Ovary (tissue), 9 donors: ENCODE results near the gene TBC1D5. TPM values are rescaled to one million over a fixed set of nuclear protein-coding genes. Genes with fewer than 3 reads are reported as not detected.

Experiments used
- DNase-seq, 5 donors: peaks; one replicate each; pipeline ENCODE4 v3.0.0-alpha.2; 2019 to 2020
- H3K27ac ChIP-seq, 2 donors: fragments of 200-600 bp; one replicate each; pipeline versions ENCODE4 v1.5.1 to v1.8.0; 2019 to 2022
- H3K27me3 ChIP-seq: fragments of 200-600 bp; one replicate; pipeline ENCODE4 v1.8.0; 2022
- H3K36me3 ChIP-seq: fragments of 200-600 bp; sonication (generic); one replicate; pipeline ENCODE4 v1.5.1; 2019
- H3K4me1 ChIP-seq: one replicate; pipeline ENCODE4 v1.8.1; 2013; ENCODE audit warnings: mild to moderate bottlenecking, moderate library complexity; ENCODE audit not compliant: insufficient read depth
- H3K4me3 ChIP-seq: fragments of 200-600 bp; sonication (generic); one replicate; pipeline ENCODE4 v1.5.1; 2017
- H3K9me3 ChIP-seq, 2 donors: fragments of 200-600 bp in 1 of 2; sonication (generic) in 1 of 2; one replicate each; pipeline versions ENCODE4 v1.5.1 to v1.8.1; 2013 to 2019; ENCODE audit warnings: mild to moderate bottlenecking in 1 of 2, moderate library complexity in 1 of 2
- EP300 ChIP-seq: sonication (generic); formaldehyde crosslinking; IDR thresholded peaks from one replicate; pipeline ENCODE4 v1.6.1; 2017; ENCODE audit warnings: antibody characterized with exemption
- POLR2A ChIP-seq: fragments of 450-650 bp; IDR thresholded peaks from one replicate; pipeline ENCODE4 v1.6.1; 2017; ENCODE audit warnings: antibody characterized with exemption, mild to moderate bottlenecking, moderate library complexity
- WGBS, 3 donors: extraction: QIAGEN DNeasy Blood & Tissue Kit in 1 of 3; methylation state at CpG; one replicate each; pipeline versions ENCODE4 v1.1.5 to v1.1.7; 2013 to 2017; 5-methylcytosine and 5-hydroxymethylcytosine counted together
- intact Hi-C, 4 donors: fragments of 100-400 bp; cut with DNase I; formaldehyde crosslinking; loops; one replicate each; pipeline versions ENCODE4 v1.11.0 to v1.15.1; 2022 to 2023
- polyA plus RNA-seq, 2 donors: library from polyadenylated mRNA; stranded (reverse); fragments of 200-250 nt in 1 of 2; fragments of 350-450 nt in 1 of 2; fragmentation: Illumina TruSeq in 1 of 2; extraction: RNeasy Lipid Tissue Mini Kit (QIAGEN cat#74804) in 1 of 2; gene quantifications; one replicate each; pipeline ENCODE4 v1.2.3, GENCODE V29; 2013 to 2014
- total RNA-seq, 7 donors: library from RNA; depleted of rRNA in 2 of 7; stranded (reverse); fragments of >200 nt in 2 of 7; fragmentation: NEBNext Ultra II Directional in 3 of 7; extraction: Animal tissue kit (Norgen Biotek cat#: 25700) in 3 of 7; gene quantifications; one replicate each; pipeline versions ENCODE4 v1.1.0 to v1.2.4, GENCODE V29; 2016 to 2023
- TF ChIP-seq, protein P1 (sequence below), 3 donors: fragments of 450-650 bp in 2 of 3; fragments of 200-600 bp in 1 of 3; IDR thresholded peaks; one replicate each; pipeline versions ENCODE4 v1.5.1 to v1.8.0; 2016 to 2022; ENCODE audit warnings: antibody characterized with exemption in 3 of 3, mild to moderate bottlenecking in 1 of 3
- donor health status: DM: no; HTN: no; CAD: no; lungs with moderate emphysema.
- donor health status: DM: no; HTN: no; CAD: no.
- donor health status: Bipolar disorder and iron deficiency.
- donor health status: DM: yes; HTN: yes; CAD: no.
- donor health status: DM: no; HTN: no; CAD: no.
- donor health status: DM: yes; HTN: yes; CAD: no.

Gene TBC1D5
- total and polyA plus RNA-seq, 9 donors, result 20.7 to 73.5 (median 61.0) TPM

DNA sequence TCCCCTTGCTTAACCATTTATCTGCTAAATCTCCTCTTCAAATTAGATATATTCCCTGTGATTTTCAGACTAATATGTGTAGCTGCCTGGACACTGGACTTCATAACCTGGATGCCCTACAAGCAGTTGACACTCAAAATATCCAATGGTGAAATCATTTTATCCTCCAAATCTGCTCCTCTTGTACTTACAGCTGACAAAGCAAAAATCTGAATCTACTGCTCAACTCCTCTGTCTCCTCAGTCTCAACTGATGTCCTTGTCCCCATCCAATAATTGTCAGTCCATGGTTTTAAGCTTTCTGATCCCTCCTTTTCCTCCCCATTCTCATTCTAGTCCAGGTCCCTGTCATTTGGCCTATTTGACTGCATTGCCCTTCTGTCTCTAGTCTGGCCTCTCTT is 411.8 kb downstream of the TBC1D5 start:
- H3K36me3 ChIP-seq, result no peaks in the 10 kb centered on the region
- TF ChIP-seq POLR2A, result no peak
- TF ChIP-seq, protein P1, sequence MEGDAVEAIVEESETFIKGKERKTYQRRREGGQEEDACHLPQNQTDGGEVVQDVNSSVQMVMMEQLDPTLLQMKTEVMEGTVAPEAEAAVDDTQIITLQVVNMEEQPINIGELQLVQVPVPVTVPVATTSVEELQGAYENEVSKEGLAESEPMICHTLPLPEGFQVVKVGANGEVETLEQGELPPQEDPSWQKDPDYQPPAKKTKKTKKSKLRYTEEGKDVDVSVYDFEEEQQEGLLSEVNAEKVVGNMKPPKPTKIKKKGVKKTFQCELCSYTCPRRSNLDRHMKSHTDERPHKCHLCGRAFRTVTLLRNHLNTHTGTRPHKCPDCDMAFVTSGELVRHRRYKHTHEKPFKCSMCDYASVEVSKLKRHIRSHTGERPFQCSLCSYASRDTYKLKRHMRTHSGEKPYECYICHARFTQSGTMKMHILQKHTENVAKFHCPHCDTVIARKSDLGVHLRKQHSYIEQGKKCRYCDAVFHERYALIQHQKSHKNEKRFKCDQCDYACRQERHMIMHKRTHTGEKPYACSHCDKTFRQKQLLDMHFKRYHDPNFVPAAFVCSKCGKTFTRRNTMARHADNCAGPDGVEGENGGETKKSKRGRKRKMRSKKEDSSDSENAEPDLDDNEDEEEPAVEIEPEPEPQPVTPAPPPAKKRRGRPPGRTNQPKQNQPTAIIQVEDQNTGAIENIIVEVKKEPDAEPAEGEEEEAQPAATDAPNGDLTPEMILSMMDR (IDR thresholded peaks at IDR 0.05), result no peak
- no peak for TF ChIP-seq EP300
- intact Hi-C loops, result no loop called here

GRCh38 chr3:17329927-17330326 is 412.5 kb downstream of the TBC1D5 start:
- Histone ChIP-seq H3K27ac (no peak overlapping the region), H3K36me3 (no peaks in the 10 kb centered on the region), H3K27me3 (no peaks in the 10 kb centered on the region), H3K4me1 (no peaks in the 10 kb centered on the region), H3K4me3 (no peak overlapping the region), H3K9me3 (no peaks in the 10 kb centered on the region)
- intact Hi-C loops, result no loop called here
- TF ChIP-seq EP300, result no peak
- TF ChIP-seq POLR2A, result no peak
- TF ChIP-seq, protein P1 (IDR thresholded peaks at IDR 0.05), result no peak
- DNase-seq, result no peak
- 91 to 100% (median 97%) methylated on average over 1 of the region's 1 CpG for WGBS, 3 donors

More for the DNA sequence above, 411.8 kb downstream of the TBC1D5 start:
- Histone ChIP-seq H3K4me1 (no peaks in the 10 kb centered on the region), H3K9me3 (no peaks in the 10 kb centered on the region), H3K27ac (no peak overlapping the region), H3K27me3 (no peaks in the 10 kb centered on the region), H3K4me3 (no peak overlapping the region)
- DNase-seq, result no peak

DNA sequence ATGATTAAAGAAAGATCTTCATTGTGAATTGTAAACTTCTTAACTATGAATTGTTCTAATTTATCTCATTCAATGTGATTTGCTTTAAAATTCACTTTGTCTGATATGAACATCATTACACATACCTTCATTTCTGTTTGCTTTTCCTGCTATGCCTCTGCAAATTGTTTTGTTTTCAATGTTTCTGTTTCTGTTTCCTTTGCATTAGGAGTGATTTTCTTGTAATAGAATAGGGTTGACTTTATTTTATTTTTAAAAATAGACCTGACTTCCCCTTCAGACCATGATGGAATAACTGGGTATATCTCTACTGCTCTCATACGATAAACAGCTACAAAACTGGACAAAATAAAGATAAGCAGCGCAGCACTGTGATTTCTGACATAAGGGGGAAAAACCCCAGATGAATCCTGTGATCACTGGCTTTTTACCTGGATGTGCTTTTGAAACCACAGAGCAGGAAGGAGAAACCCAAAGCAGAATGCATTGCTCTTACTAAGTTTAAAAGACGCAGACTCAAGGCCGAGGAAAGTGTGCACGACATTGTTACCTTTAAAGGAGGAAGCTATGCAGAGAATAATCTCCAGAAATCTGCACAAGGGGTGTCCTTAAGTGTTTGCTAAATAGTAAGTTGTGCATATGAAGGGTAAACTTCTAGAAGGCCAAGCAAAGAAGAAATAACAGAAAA is 420.2 kb downstream of the TBC1D5 start:
- WGBS, 3 donors, result 52 to 73% (median 71%) methylated on average over 5 of the region's 5 CpGs
- Histone ChIP-seq H3K36me3 (no peaks in the 10 kb centered on the region), H3K9me3 (no peaks in the 10 kb centered on the region), H3K27me3 (no peaks in the 10 kb centered on the region), H3K4me3 (no peak overlapping the region), H3K4me1 (no peaks in the 10 kb centered on the region), H3K27ac (no peak overlapping the region)
- no peak for DNase-seq
- intact Hi-C loops, result no loop called here
- no peak for TF ChIP-seq EP300

GRCh38 chr3:17320266-17320665 is 422.2 kb downstream of the TBC1D5 start:
- intact Hi-C loops, result no loop called here
- H3K4me1 ChIP-seq, result no peaks in the 10 kb centered on the region
- no peak overlapping the region for H3K4me3 ChIP-seq
- no peak overlapping the region for H3K27ac ChIP-seq
- H3K27me3 ChIP-seq, result no peaks in the 10 kb centered on the region
- no peaks in the 10 kb centered on the region for H3K36me3 ChIP-seq
- no peak for DNase-seq
- TF ChIP-seq EP300 (no peak), POLR2A (no peak)
- TF ChIP-seq, protein P1 (IDR thresholded peaks at IDR 0.05), result no peak
- no peaks in the 10 kb centered on the region for H3K9me3 ChIP-seq

GRCh38 chr3:17315897-17316296 is 426.5 kb downstream of the TBC1D5 start:
- TF ChIP-seq, protein P1 (IDR thresholded peaks at IDR 0.05), result no peak
- no peak for TF ChIP-seq POLR2A
- TF ChIP-seq EP300, result no peak
- Histone ChIP-seq H3K4me1 (no peaks in the 10 kb centered on the region), H3K9me3 (no peaks in the 10 kb centered on the region), H3K27me3 (no peaks in the 10 kb centered on the region), H3K4me3 (no peak overlapping the region), H3K27ac (no peak overlapping the region), H3K36me3 (no peaks in the 10 kb centered on the region)
- WGBS, 3 donors, result 88 to 95% (median 91%) methylated on average over 3 of the region's 3 CpGs
- DNase-seq, result no peak
- intact Hi-C loops, result no loop called here
